OCI-LY3 (cell line): ENCODE results near the gene LRP5.
A peak's percentile ranks its signal among the peaks of the same experiment; 100 is the strongest.
"Not testable (repeated sequence)": the region's sequence is repeated elsewhere in the genome, so short reads cannot be mapped to it uniquely, and the experiment has no call there.

Experiments
- H2AFZ ChIP-seq: fragments of 200-600, 300-600 bp; shearing (Covaris generic); 2 replicates; pipeline ENCODE4 v1.6.0; 2014; ENCODE audit warnings: antibody characterized with exemption, low read depth, low read length
- H3K27ac ChIP-seq: fragments of 200-600, 300-600 bp; sonication (generic); 2 replicates; pipeline ENCODE4 v1.5.1; 2014; ENCODE audit warnings: mild to moderate bottlenecking, low read length, moderate library complexity, mixed read lengths
- H3K27me3 ChIP-seq: fragments of 200-600, 300-600 bp; sonication (generic); 2 replicates; pipeline ENCODE4 v1.6.1; 2014; ENCODE audit warnings: low read depth, low read length, mixed read lengths
- H3K36me3 ChIP-seq: fragments of 200-600, 300-600 bp; sonication (generic); replicated peaks from 2 replicates; pipeline ENCODE3; 2014; ENCODE audit warnings: low read depth, low read length, mixed read lengths
- H3K4me1 ChIP-seq: fragments of 300-600, 200-600 bp; sonication (generic); 2 replicates; pipeline ENCODE4 v1.6.1; 2014; ENCODE audit warnings: low read length, mixed read lengths
- H3K4me2 ChIP-seq: fragments of 200-600, 300-600 bp; sonication (generic); 2 replicates; pipeline ENCODE4 v1.6.1; 2014; ENCODE audit warnings: low read length, mixed read lengths
- H3K4me3 ChIP-seq: fragments of 300-600, 200-600 bp; sonication (generic); 2 replicates; pipeline ENCODE4 v1.5.1; 2014; ENCODE audit warnings: antibody characterized with exemption, mild to moderate bottlenecking, low read length, moderate library complexity
- H3K79me2 ChIP-seq: fragments of 300-600, 200-600 bp; shearing (Covaris generic); 2 replicates; pipeline ENCODE4 v1.6.1; 2014; ENCODE audit warnings: mild to moderate bottlenecking, low read length, mixed read lengths
- H3K9ac ChIP-seq: fragments of 300-600, 200-600 bp; shearing (Covaris generic); 2 replicates; pipeline ENCODE4 v1.6.0; 2014; ENCODE audit warnings: mild to moderate bottlenecking, low read length, moderate library complexity
- H3K9me3 ChIP-seq: fragments of 200-600, 300-600 bp; shearing (Covaris generic); 2 replicates; pipeline ENCODE4 v1.6.1; 2014; ENCODE audit warnings: low read length, mixed read lengths; ENCODE audit not compliant: insufficient read depth
- H4K20me1 ChIP-seq: fragments of 200-600, 300-600 bp; sonication (generic); 2 replicates; pipeline ENCODE4 v1.6.1; 2016; ENCODE audit warnings: low read length, mixed read lengths; ENCODE audit not compliant: insufficient read depth
- CTCF ChIP-seq: fragments of 200-600, 300-600 bp; sonication (generic); IDR thresholded peaks from 2 replicates; pipeline ENCODE4 v1.5.1; 2014; ENCODE audit warnings: antibody characterized with exemption, low read length, low read depth
- EZH2phosphoT487 ChIP-seq: fragments of 200-600 bp; shearing (Covaris generic); IDR thresholded peaks from 2 replicates; pipeline ENCODE4 v1.6.1; 2018; ENCODE audit warnings: antibody characterized with exemption, mixed run types, low read depth

The LRP5 gene

GRCh38 chr11:68282861-68283230 is 29.5 kb upstream of the LRP5 start:
- H3K36me3 ChIP-seq: no peaks in the 10 kb centered on the region
- 0 out of 2 replicates have a peak, but pooled peaks cover 5% of the 10 kb centered on the region for H3K9me3 ChIP-seq
- no peak overlapping the region for H3K27ac ChIP-seq
- H3K9ac ChIP-seq: no peak overlapping the region
- no peaks in the 10 kb centered on the region for H3K79me2 ChIP-seq
- no peak overlapping the region for H3K4me3 ChIP-seq
- H3K27me3 ChIP-seq: no peaks in the 10 kb centered on the region
- H4K20me1 ChIP-seq: no peaks in the 10 kb centered on the region
- no peak overlapping the region for H2AFZ ChIP-seq
- TF ChIP-seq EZH2phosphoT487 (no peak), CTCF (no peak)
- no peak overlapping the region for H3K4me2 ChIP-seq
- peaks cover 13% of the 10 kb centered on the region for H3K4me1 ChIP-seq

GRCh38 chr11:68284588-68284987 is 27.8 kb upstream of the LRP5 start:
- not testable (repeated sequence) for H3K9ac ChIP-seq, H3K27me3 ChIP-seq, H3K36me3 ChIP-seq, H4K20me1 ChIP-seq, H2AFZ ChIP-seq, H3K4me2 ChIP-seq, H3K27ac ChIP-seq, H3K4me3 ChIP-seq, H3K79me2 ChIP-seq
- H3K4me1 ChIP-seq: peaks cover 13% of the 10 kb centered on the region
- peaks cover 12% of the 10 kb centered on the region for H3K9me3 ChIP-seq

- no peaks in the 10 kb centered on the region for H3K27me3 ChIP-seq
- no peak overlapping the region for H3K27ac ChIP-seq
- TF ChIP-seq EZH2phosphoT487 (no peak), CTCF (no peak)
- H2AFZ ChIP-seq: no peak overlapping the region
- H3K36me3 ChIP-seq: no peaks in the 10 kb centered on the region
- peaks cover 3% of the 10 kb centered on the region for H3K4me1 ChIP-seq
- no peaks in the 10 kb centered on the region for H3K79me2 ChIP-seq
- no peak overlapping the region for H3K4me3 ChIP-seq
- peaks cover 13% of the 10 kb centered on the region for H3K9me3 ChIP-seq
- no peak overlapping the region for H3K9ac ChIP-seq
- no peaks in the 10 kb centered on the region for H4K20me1 ChIP-seq
- no peak overlapping the region for H3K4me2 ChIP-seq
Measured at GRCh38 chr11:68287419-68287818, 25.0 kb upstream of the LRP5 start.

- H2AFZ ChIP-seq: no peak overlapping the region
- H3K9me3 ChIP-seq: peaks cover 13% of the 10 kb centered on the region
- H4K20me1 ChIP-seq: no peaks in the 10 kb centered on the region
- no peak for TF ChIP-seq EZH2phosphoT487
- no peak for TF ChIP-seq CTCF
- no peaks in the 10 kb centered on the region for H3K79me2 ChIP-seq
- no peak overlapping the region for H3K9ac ChIP-seq
- peaks cover 14% of the 10 kb centered on the region for H3K4me1 ChIP-seq
- H3K27me3 ChIP-seq: no peaks in the 10 kb centered on the region
- H3K4me3 ChIP-seq: no peak overlapping the region
- H3K4me2 ChIP-seq: no peak overlapping the region
- no peak overlapping the region for H3K27ac ChIP-seq
- no peaks in the 10 kb centered on the region for H3K36me3 ChIP-seq
Measured at GRCh38 chr11:68289456-68289855, 22.9 kb upstream of the LRP5 start.

GRCh38 chr11:68293708-68294107 is 18.7 kb upstream of the LRP5 start:
- H3K4me2 ChIP-seq: peak overlapping the region; percentile 78
- no peak overlapping the region for H3K27ac ChIP-seq
- no peaks in the 10 kb centered on the region for H4K20me1 ChIP-seq
- peaks cover 4% of the 10 kb centered on the region; the same call in 1 of the 2 replicates for H3K27me3 ChIP-seq
- peak overlapping the region; percentile 63 for H3K4me3 ChIP-seq
- peak overlapping the region; percentile 27 for H3K9ac ChIP-seq
- H3K36me3 ChIP-seq: no peaks in the 10 kb centered on the region
- peak overlapping the region; percentile 13 for H2AFZ ChIP-seq
- no peaks in the 10 kb centered on the region for H3K79me2 ChIP-seq
- peaks cover 8% of the 10 kb centered on the region for H3K9me3 ChIP-seq
- no peak for TF ChIP-seq CTCF
- TF ChIP-seq EZH2phosphoT487: no peak
- H3K4me1 ChIP-seq: peaks cover 21% of the 10 kb centered on the region
